Prostate gland (tissue), 2 donors: ENCODE measurements around the gene USP35.

Experiments used
- POLR2A ChIP-seq: fragments of 450-650 bp; IDR thresholded peaks from one replicate; pipeline ENCODE4 v1.6.1; 2016; ENCODE audit warnings: antibody characterized with exemption, mild to moderate bottlenecking
- POLR2AphosphoS5 ChIP-seq: sonication (generic); formaldehyde crosslinking; IDR thresholded peaks from one replicate; pipeline ENCODE4 v1.6.1; 2017; ENCODE audit warnings: antibody characterized with exemption
- TF ChIP-seq, protein P1 (sequence below), 4 experiments: fragments of 200-600 bp in 2 of 4; fragments of 450-650 bp in 2 of 4; sonication (generic) in 2 of 4; IDR thresholded peaks; 1 replicate in 3 of 4; 2 replicates in 1 of 4; pipeline ENCODE4 v1.5.1; 2016 to 2019; ENCODE audit warnings: antibody characterized with exemption in 4 of 4, mild to moderate bottlenecking in 2 of 4, moderate library complexity in 2 of 4

DNA sequence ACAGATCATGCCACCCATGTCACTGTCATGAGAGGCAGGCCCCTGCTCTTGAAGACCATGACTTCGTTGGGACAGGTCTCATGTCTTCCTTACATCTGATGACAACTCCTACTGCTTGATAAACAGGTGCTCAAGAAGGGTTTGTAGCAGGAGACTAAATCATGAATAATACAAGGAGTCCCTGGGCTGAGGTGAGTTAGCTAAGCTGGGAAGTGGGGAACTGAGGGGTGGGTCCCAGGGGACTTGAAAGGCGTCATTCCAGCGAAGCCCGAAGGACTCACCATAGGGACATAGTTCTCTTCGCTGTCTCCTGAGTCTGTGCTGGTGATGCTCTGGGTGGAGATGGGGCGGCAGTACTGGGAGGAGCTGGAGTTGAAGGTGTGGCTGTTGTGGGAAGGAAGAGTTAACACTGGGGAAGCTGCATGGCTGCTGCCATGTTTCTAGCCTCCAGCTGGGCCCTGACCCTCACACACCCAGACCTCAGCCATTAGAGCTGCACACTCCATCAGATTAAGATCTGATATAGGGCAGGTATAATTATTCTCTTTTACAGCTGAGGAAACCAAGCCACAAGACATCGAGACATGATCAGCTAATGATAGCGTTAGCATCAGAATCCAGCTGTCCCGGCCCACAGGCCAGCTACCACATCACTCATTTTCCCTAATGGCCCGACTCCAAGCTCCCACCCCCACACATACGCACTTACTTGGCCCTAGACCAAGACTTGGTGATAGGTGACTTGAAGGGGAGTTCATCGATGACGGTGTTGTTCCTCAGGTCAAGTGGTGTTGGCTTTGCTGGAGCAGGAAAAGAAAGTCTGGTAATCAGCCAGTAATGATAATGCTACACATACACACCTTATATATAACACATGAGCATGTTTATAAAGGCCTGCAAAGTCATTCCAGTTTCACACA is 32.9 kb downstream of the USP35 start:
- TF ChIP-seq, protein P1, sequence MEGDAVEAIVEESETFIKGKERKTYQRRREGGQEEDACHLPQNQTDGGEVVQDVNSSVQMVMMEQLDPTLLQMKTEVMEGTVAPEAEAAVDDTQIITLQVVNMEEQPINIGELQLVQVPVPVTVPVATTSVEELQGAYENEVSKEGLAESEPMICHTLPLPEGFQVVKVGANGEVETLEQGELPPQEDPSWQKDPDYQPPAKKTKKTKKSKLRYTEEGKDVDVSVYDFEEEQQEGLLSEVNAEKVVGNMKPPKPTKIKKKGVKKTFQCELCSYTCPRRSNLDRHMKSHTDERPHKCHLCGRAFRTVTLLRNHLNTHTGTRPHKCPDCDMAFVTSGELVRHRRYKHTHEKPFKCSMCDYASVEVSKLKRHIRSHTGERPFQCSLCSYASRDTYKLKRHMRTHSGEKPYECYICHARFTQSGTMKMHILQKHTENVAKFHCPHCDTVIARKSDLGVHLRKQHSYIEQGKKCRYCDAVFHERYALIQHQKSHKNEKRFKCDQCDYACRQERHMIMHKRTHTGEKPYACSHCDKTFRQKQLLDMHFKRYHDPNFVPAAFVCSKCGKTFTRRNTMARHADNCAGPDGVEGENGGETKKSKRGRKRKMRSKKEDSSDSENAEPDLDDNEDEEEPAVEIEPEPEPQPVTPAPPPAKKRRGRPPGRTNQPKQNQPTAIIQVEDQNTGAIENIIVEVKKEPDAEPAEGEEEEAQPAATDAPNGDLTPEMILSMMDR (IDR thresholded peaks at IDR 0.05), result no peak
- TF ChIP-seq POLR2A, result no peak
- no peak for TF ChIP-seq POLR2AphosphoS5
